Gastrocnemius medialis (tissue), 4 donors: Measurements from ENCODE around the gene CNPY2. TPM values are rescaled to one million over a fixed set of nuclear protein-coding genes. Genes with fewer than 3 reads are reported as not detected.

Experiments
- ATAC-seq, 2 donors: fragments of 150-250 bp; one replicate each; pipeline ENCODE4 v1.9.1; 2016
- DNase-seq, 2 donors: peaks; one replicate each; pipeline ENCODE4 v3.0.0-alpha.2; 2019
- H3K27ac ChIP-seq, 4 donors: fragments of 200-600 bp; sonication (generic); 1 replicate in 1 of 4; 2 replicates in 3 of 4; pipeline ENCODE4 v1.5.1; 2016 to 2018; ENCODE audit warnings: mild to moderate bottlenecking in 2 of 4, moderate library complexity in 1 of 4
- H3K27me3 ChIP-seq, 3 donors: fragments of 200-600 bp; sonication (generic) in 2 of 3; 1 replicate in 1 of 3; 2 replicates in 2 of 3; pipeline versions ENCODE4 v1.5.1 to v1.6.0; 2016 to 2019; ENCODE audit warnings: mild to moderate bottlenecking in 1 of 3, moderate library complexity in 1 of 3
- H3K36me3 ChIP-seq, 2 donors: fragments of 200-600 bp; sonication (generic) in 1 of 2; one replicate each; pipeline ENCODE4 v1.5.1; 2017 to 2018
- H3K4me1 ChIP-seq, 2 donors: fragments of 200-600 bp; sonication (generic) in 1 of 2; one replicate each; pipeline ENCODE4 v1.5.1; 2016 to 2017; ENCODE audit warnings: mild to moderate bottlenecking in 2 of 2
- H3K4me3 ChIP-seq, 4 donors: fragments of 200-600 bp; sonication (generic) in 3 of 4; 1 replicate in 1 of 4; 2 replicates in 3 of 4; pipeline ENCODE4 v1.5.1; 2016 to 2019; ENCODE audit warnings: mild to moderate bottlenecking in 2 of 4
- H3K9me3 ChIP-seq, 3 donors: fragments of 200-600 bp; sonication (generic) in 2 of 3; 1 replicate in 1 of 3; 2 replicates in 2 of 3; pipeline ENCODE4 v1.5.1; 2016 to 2019
- POLR2A ChIP-seq, 2 donors: fragments of 450-650 bp; IDR thresholded peaks; one replicate each; pipeline ENCODE4 v1.6.1; 2017; ENCODE audit warnings: antibody characterized with exemption in 2 of 2, mild to moderate bottlenecking in 2 of 2, moderate library complexity in 2 of 2
- in situ Hi-C, 4 donors: fragments of 200-750 bp; cut with MboI; loops; one replicate each; pipeline versions ENCODE4 v1.15.0 to v1.8.0; 2017; ENCODE audit warnings: low sequenced_read_pairs in 4 of 4
- intact Hi-C: fragments of 100-400 bp; cut with DNase I; formaldehyde crosslinking; loops from one replicate; pipeline ENCODE4 v1.15.1; 2023; ENCODE audit warnings: low total_unique reads
- total RNA-seq, 4 donors: library from RNA; depleted of rRNA; stranded (reverse); fragments of >200 nt; gene quantifications; one replicate each; pipeline versions ENCODE4 v1.1.0 to v1.2.3, GENCODE V29; 2016
- TF ChIP-seq, protein P1 (sequence below), 5 experiments: fragments of 450-650 bp in 3 of 5; fragments of 200-600 bp in 2 of 5; sonication (generic) in 2 of 5; IDR thresholded peaks in 4 of 5; conservative IDR thresholded peaks in 1 of 5; 1 replicate in 4 of 5; 2 replicates in 1 of 5; pipeline ENCODE4 v1.5.1; 2016 to 2019; ENCODE audit warnings: antibody characterized with exemption in 5 of 5, mild to moderate bottlenecking in 3 of 5, moderate library complexity in 3 of 5

CNPY2 gene
- total RNA-seq, 4 donors from 2014 or later, result 21.7 to 59.1 (median 28.4) TPM

DNA sequence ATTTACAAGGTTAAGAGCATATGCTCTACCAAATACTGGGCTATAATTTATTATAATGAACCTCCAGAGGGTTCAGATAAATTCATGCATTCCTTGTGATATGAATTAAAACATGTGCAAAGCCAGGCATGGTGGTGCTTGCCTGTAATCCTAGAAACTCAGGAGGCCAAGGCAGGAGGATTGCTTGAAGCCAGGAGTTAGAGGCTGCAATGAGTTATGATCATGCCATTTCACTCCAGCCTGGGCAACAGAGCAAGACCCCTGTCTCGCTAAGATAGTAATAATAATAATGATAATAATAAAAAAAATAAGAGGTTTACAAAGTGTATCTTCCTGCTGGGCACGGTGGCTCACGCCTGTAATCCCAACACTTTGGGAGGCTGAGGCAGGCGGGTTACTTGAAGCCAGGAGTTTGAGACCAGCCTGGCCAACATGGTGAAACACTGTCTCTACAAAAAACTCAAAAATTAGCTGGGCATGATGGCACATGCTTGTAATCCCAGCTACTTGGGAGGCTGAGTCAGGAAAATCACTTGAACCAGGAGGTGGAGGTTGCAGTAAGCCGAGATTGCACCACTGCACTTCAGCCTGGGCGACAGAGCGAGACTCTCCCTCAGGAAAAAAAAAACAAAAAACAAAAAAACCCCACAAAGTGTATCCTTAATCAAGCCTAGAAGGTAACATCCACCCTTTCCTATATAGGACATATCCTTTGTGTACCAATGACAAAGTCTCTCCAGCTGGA, 8.4 kb downstream of the CNPY2 start:
- in situ Hi-C loops, result no loop called here
- no peak overlapping the region for H3K27ac ChIP-seq
- intact Hi-C loops, result no loop called here
- H3K36me3 ChIP-seq, result peaks cover 0 to 50% of the 10 kb centered on the region in 2 donors
- peaks cover 8 to 9% of the 10 kb centered on the region in 2 donors for H3K4me1 ChIP-seq
- no peaks in the 10 kb centered on the region for H3K27me3 ChIP-seq
- H3K4me3 ChIP-seq, result no peak overlapping the region
- ATAC-seq (no peak), DNase-seq (no peak)
- TF ChIP-seq, protein P1, sequence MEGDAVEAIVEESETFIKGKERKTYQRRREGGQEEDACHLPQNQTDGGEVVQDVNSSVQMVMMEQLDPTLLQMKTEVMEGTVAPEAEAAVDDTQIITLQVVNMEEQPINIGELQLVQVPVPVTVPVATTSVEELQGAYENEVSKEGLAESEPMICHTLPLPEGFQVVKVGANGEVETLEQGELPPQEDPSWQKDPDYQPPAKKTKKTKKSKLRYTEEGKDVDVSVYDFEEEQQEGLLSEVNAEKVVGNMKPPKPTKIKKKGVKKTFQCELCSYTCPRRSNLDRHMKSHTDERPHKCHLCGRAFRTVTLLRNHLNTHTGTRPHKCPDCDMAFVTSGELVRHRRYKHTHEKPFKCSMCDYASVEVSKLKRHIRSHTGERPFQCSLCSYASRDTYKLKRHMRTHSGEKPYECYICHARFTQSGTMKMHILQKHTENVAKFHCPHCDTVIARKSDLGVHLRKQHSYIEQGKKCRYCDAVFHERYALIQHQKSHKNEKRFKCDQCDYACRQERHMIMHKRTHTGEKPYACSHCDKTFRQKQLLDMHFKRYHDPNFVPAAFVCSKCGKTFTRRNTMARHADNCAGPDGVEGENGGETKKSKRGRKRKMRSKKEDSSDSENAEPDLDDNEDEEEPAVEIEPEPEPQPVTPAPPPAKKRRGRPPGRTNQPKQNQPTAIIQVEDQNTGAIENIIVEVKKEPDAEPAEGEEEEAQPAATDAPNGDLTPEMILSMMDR (IDR thresholded peaks at IDR 0.05 in 4 of 5, conservative IDR thresholded peaks at IDR 0.05 in 1 of 5), result no peak
- TF ChIP-seq POLR2A (IDR thresholded peaks at IDR 0.05), result no peak
- H3K9me3 ChIP-seq, result no peaks in the 10 kb centered on the region

DNA sequence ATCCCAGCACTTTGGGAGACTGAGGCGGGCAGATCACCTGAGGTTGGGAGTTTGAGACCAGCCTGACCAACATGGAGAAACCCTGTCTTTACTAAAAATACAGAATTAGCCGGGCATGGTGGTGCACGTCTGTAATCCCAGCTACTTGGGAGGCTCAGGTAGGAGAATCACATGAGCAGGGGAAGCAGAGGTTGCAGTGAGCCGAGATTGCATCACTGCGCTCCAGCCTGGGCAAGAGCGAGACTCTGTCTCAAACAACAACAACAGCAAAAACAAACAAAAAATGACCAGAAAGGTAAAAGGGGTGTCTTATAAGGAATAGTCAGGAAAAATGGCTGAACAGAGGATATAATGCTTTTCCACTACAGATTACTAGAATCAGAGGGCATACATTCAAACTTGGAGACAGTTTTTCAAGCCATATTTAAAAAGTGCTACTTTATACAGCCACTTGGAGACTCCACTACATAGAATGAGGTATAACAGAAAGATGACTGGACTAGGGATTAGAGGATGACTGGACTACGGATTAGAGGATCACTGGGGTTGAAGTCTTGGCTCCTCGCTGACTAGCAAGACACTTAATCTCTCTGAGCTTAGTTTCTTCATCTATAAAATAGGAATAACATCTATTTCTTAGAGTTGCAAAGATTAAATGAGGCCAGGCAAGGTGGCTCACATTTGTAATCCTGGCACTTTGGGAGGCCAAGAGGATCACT, 10.8 kb downstream of the CNPY2 start:
- intact Hi-C loops, result no loop called here

DNA sequence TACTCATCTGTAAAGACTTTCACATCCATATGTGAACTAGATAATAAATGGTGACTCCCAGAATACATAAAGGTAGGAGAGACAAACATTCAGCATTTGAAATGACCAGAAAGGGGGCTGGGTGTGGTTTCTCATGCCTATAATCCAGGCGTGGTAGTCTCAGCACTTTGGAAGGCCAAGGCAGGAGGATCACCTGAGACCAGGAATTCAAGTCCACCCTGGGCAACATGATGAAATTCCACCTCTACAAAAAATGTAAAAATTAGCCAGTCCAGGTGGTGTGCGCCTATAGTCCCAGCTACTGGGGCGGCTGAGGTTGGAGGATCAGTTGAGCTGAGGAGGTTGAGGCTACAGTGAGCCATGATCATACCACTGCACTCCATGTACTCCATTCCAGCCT, 11.5 kb downstream of the CNPY2 start:
- H3K36me3 ChIP-seq, result peaks cover 0 to 27% of the 10 kb centered on the region in 2 donors
- H3K4me3 ChIP-seq, result no peak overlapping the region
- no peaks in the 10 kb centered on the region for H3K27me3 ChIP-seq
- intact Hi-C loops (no loop called here), in situ Hi-C loops (no loop called here)
- TF ChIP-seq, protein P1 (IDR thresholded peaks at IDR 0.05 in 4 of 5, conservative IDR thresholded peaks at IDR 0.05 in 1 of 5), result no peak
- no peak for TF ChIP-seq POLR2A (IDR thresholded peaks at IDR 0.05)
- ATAC-seq (no peak), DNase-seq (no peak)
- H3K9me3 ChIP-seq, result no peaks in the 10 kb centered on the region
- H3K27ac ChIP-seq, result peak overlapping the region in 1 of 4 donors; percentile 97
- peaks cover 27 to 30% of the 10 kb centered on the region in 2 donors for H3K4me1 ChIP-seq

More for the DNA sequence above, 10.8 kb downstream of the CNPY2 start:
- Histone ChIP-seq H3K4me3 (no peak overlapping the region), H3K27me3 (no peaks in the 10 kb centered on the region), H3K9me3 (no peaks in the 10 kb centered on the region), H3K27ac (peak overlapping the region in 1 of 4 donors; percentile 97), H3K36me3 (peaks cover 0 to 34% of the 10 kb centered on the region in 2 donors), H3K4me1 (peaks cover 26 to 27% of the 10 kb centered on the region in 2 donors)
- in situ Hi-C loops, result no loop called here
- DNase-seq (no peak), ATAC-seq (no peak)
- TF ChIP-seq, protein P1 (IDR thresholded peaks at IDR 0.05 in 4 of 5, conservative IDR thresholded peaks at IDR 0.05 in 1 of 5), result no peak
- TF ChIP-seq POLR2A (IDR thresholded peaks at IDR 0.05), result no peak

DNA sequence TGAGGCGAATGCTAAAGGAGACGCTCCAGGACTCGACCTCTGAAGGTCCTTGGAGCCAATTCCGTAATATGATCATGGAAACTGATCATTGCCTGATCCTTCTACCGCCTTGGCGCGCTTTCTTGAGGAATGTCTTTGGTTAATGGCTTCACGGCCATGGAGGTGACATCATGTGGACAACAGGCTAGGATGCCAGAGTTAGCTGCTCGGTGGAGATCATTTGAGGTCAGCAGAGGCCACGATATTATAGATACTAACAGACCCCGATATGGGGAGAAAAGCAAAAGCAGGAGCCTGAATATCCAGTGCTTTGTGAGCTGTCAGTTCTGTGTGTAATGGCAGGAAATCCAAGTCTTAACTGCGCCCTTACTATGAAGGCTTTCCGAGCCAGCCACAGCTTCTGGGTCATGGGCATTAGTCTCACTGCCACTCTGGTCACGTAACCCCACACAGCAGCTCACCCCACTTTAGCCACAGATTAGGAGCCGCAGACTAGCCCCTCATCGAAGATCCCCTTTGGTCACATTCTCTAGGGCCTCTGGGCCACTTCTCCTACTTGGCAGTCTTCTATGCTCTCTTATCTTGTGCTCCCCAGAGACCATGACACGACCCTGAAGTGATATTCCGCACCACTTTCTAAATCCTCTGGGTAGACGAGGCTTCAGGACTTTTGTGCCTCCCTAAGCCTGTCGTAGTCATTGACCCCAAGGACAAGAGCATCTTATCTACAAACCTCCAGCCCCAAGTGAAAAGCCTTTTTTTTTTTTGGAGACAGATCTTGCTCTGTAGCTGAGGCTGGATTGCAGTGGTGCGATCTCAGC, 14.9 kb downstream of the CNPY2 start:
- Histone ChIP-seq H3K4me3 (peak overlapping the region; percentile 74 to 95 (median 86)), H3K9me3 (no peaks in the 10 kb centered on the region), H3K27me3 (no peaks in the 10 kb centered on the region), H3K4me1 (peaks cover 61 to 63% of the 10 kb centered on the region in 2 donors), H3K27ac (peak overlapping the region; percentile 91 to 97 (median 94)), H3K36me3 (no peaks in the 10 kb centered on the region)
- intact Hi-C loops (loop anchor here (1.0 to 2.0 kb wide), 4 partner anchors 15 to 108 kb away; no protein-coding TSS in a partner anchor), in situ Hi-C loops (no loop called here)
- DNase-seq, result no peak
- ATAC-seq, result peak; percentile 40 to 44
- TF ChIP-seq POLR2A (IDR thresholded peaks at IDR 0.05), result no peak
- TF ChIP-seq, protein P1 (IDR thresholded peaks at IDR 0.05 in 4 of 5, conservative IDR thresholded peaks at IDR 0.05 in 1 of 5), result no peak
